Neural progenitor cell (in vitro differentiated cells): ENCODE results near the gene ANXA2R.

ENCODE experiments used
- EZH2 ChIP-seq: fragments of 200-600 bp; sonication (generic); IDR thresholded peaks from 2 replicates; pipeline ENCODE4 v1.6.1; 2017; ENCODE audit warnings: antibody characterized with exemption, mild to moderate bottlenecking, moderate library complexity
- TF ChIP-seq, protein P1 (sequence below): fragments of 200-600 bp; sonication (generic); IDR thresholded peaks from 2 replicates; pipeline ENCODE4 v1.5.1; 2017; ENCODE audit warnings: antibody characterized with exemption, mild to moderate bottlenecking

- TF ChIP-seq, protein P1, sequence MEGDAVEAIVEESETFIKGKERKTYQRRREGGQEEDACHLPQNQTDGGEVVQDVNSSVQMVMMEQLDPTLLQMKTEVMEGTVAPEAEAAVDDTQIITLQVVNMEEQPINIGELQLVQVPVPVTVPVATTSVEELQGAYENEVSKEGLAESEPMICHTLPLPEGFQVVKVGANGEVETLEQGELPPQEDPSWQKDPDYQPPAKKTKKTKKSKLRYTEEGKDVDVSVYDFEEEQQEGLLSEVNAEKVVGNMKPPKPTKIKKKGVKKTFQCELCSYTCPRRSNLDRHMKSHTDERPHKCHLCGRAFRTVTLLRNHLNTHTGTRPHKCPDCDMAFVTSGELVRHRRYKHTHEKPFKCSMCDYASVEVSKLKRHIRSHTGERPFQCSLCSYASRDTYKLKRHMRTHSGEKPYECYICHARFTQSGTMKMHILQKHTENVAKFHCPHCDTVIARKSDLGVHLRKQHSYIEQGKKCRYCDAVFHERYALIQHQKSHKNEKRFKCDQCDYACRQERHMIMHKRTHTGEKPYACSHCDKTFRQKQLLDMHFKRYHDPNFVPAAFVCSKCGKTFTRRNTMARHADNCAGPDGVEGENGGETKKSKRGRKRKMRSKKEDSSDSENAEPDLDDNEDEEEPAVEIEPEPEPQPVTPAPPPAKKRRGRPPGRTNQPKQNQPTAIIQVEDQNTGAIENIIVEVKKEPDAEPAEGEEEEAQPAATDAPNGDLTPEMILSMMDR, result no peak
- no peak for TF ChIP-seq EZH2
These were observed 35.5 kb upstream of the ANXA2R start for GRCh38 chr5:43075319-43076293.
